Liver (tissue), 9 donors: ENCODE results near the gene FBXW11. TPM values are rescaled to one million over a fixed set of nuclear protein-coding genes. Genes with fewer than 3 reads are reported as not detected.

Source experiments
- DNase-seq: peaks from one replicate; pipeline ENCODE4 v3.0.0-alpha.2; 2017; ENCODE audit warnings: low spot score
- H3K27ac ChIP-seq, 2 donors: one replicate each; pipeline ENCODE4 v1.7.0; 2013; ENCODE audit warnings: inconsistent platforms in 2 of 2, low read length in 2 of 2, control low read depth in 1 of 2, low read depth in 1 of 2, mild to moderate bottlenecking in 1 of 2
- H3K27me3 ChIP-seq, 4 donors: one replicate each; pipeline versions ENCODE4 v1.6.1 to v1.7.0; 2013; ENCODE audit warnings: low read length in 3 of 4, inconsistent platforms in 1 of 4, mild to moderate bottlenecking in 1 of 4, moderate library complexity in 1 of 4; ENCODE audit not compliant: control insufficient read depth in 4 of 4, insufficient read depth in 4 of 4
- H3K36me3 ChIP-seq, 4 donors: one replicate each; pipeline versions ENCODE4 v1.6.1 to v1.7.0; 2013; ENCODE audit warnings: low read length in 3 of 4, mild to moderate bottlenecking in 3 of 4, low read depth in 1 of 4, moderate library complexity in 1 of 4; ENCODE audit not compliant: control insufficient read depth in 4 of 4, insufficient read depth in 3 of 4
- H3K4me1 ChIP-seq, 4 donors: one replicate each; pipeline versions ENCODE4 v1.6.1 to v1.7.0; 2013; ENCODE audit warnings: low read length in 3 of 4, mild to moderate bottlenecking in 3 of 4, moderate library complexity in 1 of 4; ENCODE audit not compliant: control insufficient read depth in 4 of 4, insufficient read depth in 4 of 4
- H3K4me3 ChIP-seq, 3 donors: one replicate each; pipeline versions ENCODE4 v1.6.1 to v1.7.0; 2013; ENCODE audit warnings: low read length in 3 of 3, control low read depth in 1 of 3, low read depth in 1 of 3, mild to moderate bottlenecking in 1 of 3
- H3K9ac ChIP-seq, 2 donors: one replicate each; pipeline ENCODE4 v1.7.0; 2013; ENCODE audit warnings: low read length in 2 of 2, mild to moderate bottlenecking in 2 of 2, moderate library complexity in 2 of 2, control low read depth in 1 of 2, low read depth in 1 of 2
- H3K9me3 ChIP-seq, 4 donors: one replicate each; pipeline versions ENCODE4 v1.6.1 to v1.7.0; 2013; ENCODE audit warnings: low read length in 3 of 4; ENCODE audit not compliant: control insufficient read depth in 4 of 4
- EGR1 ChIP-seq, 2 donors: IDR thresholded peaks; 2 replicates each; pipeline ENCODE4 v1.6.1; 2016 to 2018; ENCODE audit warnings: antibody characterized with exemption in 2 of 2, low read depth in 2 of 2
- FOXA1 ChIP-seq: IDR thresholded peaks from 2 replicates; pipeline ENCODE4 v1.6.1; 2016; ENCODE audit warnings: antibody characterized with exemption
- FOXA2 ChIP-seq: IDR thresholded peaks from 2 replicates; pipeline ENCODE4 v1.6.1; 2016; ENCODE audit warnings: antibody characterized with exemption
- GABPA ChIP-seq, 2 donors: IDR thresholded peaks in 1 of 2; conservative IDR thresholded peaks in 1 of 2; 2 replicates each; pipeline ENCODE4 v1.6.1; 2016; ENCODE audit warnings: antibody characterized with exemption in 2 of 2, mild to moderate bottlenecking in 1 of 2, moderate library complexity in 1 of 2
- HNF4A ChIP-seq, 2 donors: conservative IDR thresholded peaks; 2 replicates each; pipeline ENCODE4 v1.6.1; 2016; ENCODE audit warnings: antibody characterized with exemption in 2 of 2, mild to moderate bottlenecking in 2 of 2
- HNF4G ChIP-seq: IDR thresholded peaks from 2 replicates; pipeline ENCODE4 v1.6.1; 2016; ENCODE audit warnings: antibody characterized with exemption
- JUND ChIP-seq, 2 donors: IDR thresholded peaks; 2 replicates each; pipeline ENCODE4 v1.6.1; 2016; ENCODE audit warnings: antibody characterized with exemption in 2 of 2
- NR2F2 ChIP-seq: IDR thresholded peaks from 2 replicates; pipeline ENCODE4 v1.6.1; 2016; ENCODE audit warnings: antibody characterized with exemption
- RAD21 ChIP-seq, 2 donors: IDR thresholded peaks; 2 replicates each; pipeline ENCODE4 v1.6.1; 2016; ENCODE audit warnings: antibody characterized with exemption in 2 of 2, mild to moderate bottlenecking in 2 of 2
- RXRA ChIP-seq, 2 donors: IDR thresholded peaks; 2 replicates each; pipeline ENCODE4 v1.6.1; 2017 to 2018; ENCODE audit warnings: antibody characterized with exemption in 2 of 2, mild to moderate bottlenecking in 1 of 2
- SP1 ChIP-seq: IDR thresholded peaks from 2 replicates; pipeline ENCODE4 v1.6.1; 2018; ENCODE audit warnings: antibody characterized with exemption, mild to moderate bottlenecking
- TAF1 ChIP-seq: conservative IDR thresholded peaks from 2 replicates; pipeline ENCODE4 v1.6.1; 2016; ENCODE audit warnings: antibody characterized with exemption, mild to moderate bottlenecking
- YY1 ChIP-seq: IDR thresholded peaks from 2 replicates; pipeline ENCODE4 v1.6.1; 2016; ENCODE audit warnings: antibody characterized with exemption, mild to moderate bottlenecking
- WGBS: extraction: QIAGEN DNeasy Blood & Tissue Kit; methylation state at CpG from one replicate; pipeline ENCODE4 v1.1.7; 2013; 5-methylcytosine and 5-hydroxymethylcytosine counted together
- polyA plus RNA-seq, 2 donors: library from polyadenylated mRNA; stranded (reverse) in 1 of 2; unstranded in 1 of 2; fragments of 200-250 nt in 1 of 2; fragments of >200 nt in 1 of 2; fragmentation: Nextera tagmentation in 1 of 2; extraction: Ambion mirVana in 1 of 2; gene quantifications; one replicate each; pipeline versions ENCODE4 v1.2.1 to v1.2.3, GENCODE V29; 2013 to 2015
- total RNA-seq, 2 donors: library from RNA; depleted of rRNA; stranded (reverse); fragments of >200 nt; gene quantifications; one replicate each; pipeline ENCODE4 v1.2.3, GENCODE V29; 2014
- TF ChIP-seq, protein P1 (sequence below): IDR thresholded peaks from 2 replicates; pipeline ENCODE4 v1.6.1; 2016; ENCODE audit warnings: antibody characterized with exemption
- TF ChIP-seq, protein P2 (sequence below): IDR thresholded peaks from 2 replicates; pipeline ENCODE4 v1.6.1; 2016; ENCODE audit warnings: antibody characterized with exemption
- TF ChIP-seq, protein P3 (sequence below): IDR thresholded peaks from 2 replicates; pipeline ENCODE4 v1.6.1; 2016; ENCODE audit warnings: antibody characterized with exemption, mild to moderate bottlenecking
- TF ChIP-seq, protein P4 (sequence below): IDR thresholded peaks from 2 replicates; pipeline ENCODE4 v1.6.1; 2016; ENCODE audit warnings: antibody characterized with exemption
- TF ChIP-seq, protein P5 (sequence below): fragments of 150-350 bp; IDR thresholded peaks from 2 replicates; pipeline ENCODE4 v1.5.1; 2017; ENCODE audit warnings: improper control_type of control experiment, low read depth, low read length; ENCODE audit not compliant: missing input control
- donor health status: healthy.
- donor health status: healthy.
- donor health status: healthy.
- donor health status: healthy.
- donor health status: healthy.

The FBXW11 gene
- total and polyA plus RNA-seq, 4 donors, result 11.2 to 37.5 (median 22.0) TPM

DNA sequence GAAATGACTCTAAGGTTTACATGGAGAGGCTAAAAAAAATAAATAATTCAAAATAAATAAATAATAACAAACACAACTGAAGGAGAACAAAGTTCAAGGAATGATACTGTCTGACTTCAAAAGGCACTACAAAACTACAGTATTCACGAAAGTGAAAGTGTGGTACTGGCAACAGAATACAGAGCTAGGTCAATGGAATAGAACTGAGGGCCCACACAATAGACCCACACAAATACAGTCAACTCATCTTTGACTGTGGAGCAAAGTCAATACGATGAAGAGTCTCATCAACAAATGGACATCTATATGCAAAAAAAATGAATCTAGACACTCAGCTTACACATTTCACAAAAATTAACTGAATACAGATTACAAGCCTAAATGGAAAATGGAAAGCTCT, 75.3 kb downstream of the FBXW11 start:
- H3K4me1 ChIP-seq, result no peaks in the 10 kb centered on the region
- DNase-seq, result no peak
- no peak overlapping the region for H3K9ac ChIP-seq
- TF ChIP-seq, protein P1, sequence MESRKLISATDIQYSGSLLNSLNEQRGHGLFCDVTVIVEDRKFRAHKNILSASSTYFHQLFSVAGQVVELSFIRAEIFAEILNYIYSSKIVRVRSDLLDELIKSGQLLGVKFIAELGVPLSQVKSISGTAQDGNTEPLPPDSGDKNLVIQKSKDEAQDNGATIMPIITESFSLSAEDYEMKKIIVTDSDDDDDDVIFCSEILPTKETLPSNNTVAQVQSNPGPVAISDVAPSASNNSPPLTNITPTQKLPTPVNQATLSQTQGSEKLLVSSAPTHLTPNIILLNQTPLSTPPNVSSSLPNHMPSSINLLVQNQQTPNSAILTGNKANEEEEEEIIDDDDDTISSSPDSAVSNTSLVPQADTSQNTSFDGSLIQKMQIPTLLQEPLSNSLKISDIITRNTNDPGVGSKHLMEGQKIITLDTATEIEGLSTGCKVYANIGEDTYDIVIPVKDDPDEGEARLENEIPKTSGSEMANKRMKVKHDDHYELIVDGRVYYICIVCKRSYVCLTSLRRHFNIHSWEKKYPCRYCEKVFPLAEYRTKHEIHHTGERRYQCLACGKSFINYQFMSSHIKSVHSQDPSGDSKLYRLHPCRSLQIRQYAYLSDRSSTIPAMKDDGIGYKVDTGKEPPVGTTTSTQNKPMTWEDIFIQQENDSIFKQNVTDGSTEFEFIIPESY, result no peak
- TF ChIP-seq RXRA (IDR thresholded peaks at IDR 0.05) (no peak), HNF4A (conservative IDR thresholded peaks at IDR 0.05) (no peak), TAF1 (no peak), SP1 (no peak), HNF4G (no peak), JUND (IDR thresholded peaks at IDR 0.05) (no peak), FOXA1 (no peak), GABPA (IDR thresholded peaks at IDR 0.05 in 1 of 2, conservative IDR thresholded peaks at IDR 0.05 in 1 of 2) (no peak), RAD21 (IDR thresholded peaks at IDR 0.05) (no peak), YY1 (no peak), EGR1 (IDR thresholded peaks at IDR 0.05; ENCODE audit: low read depth in 2 of 2) (no peak), NR2F2 (no peak), FOXA2 (no peak)
- TF ChIP-seq, protein P2, sequence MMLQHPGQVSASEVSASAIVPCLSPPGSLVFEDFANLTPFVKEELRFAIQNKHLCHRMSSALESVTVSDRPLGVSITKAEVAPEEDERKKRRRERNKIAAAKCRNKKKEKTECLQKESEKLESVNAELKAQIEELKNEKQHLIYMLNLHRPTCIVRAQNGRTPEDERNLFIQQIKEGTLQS, result no peak
- TF ChIP-seq, protein P3, sequence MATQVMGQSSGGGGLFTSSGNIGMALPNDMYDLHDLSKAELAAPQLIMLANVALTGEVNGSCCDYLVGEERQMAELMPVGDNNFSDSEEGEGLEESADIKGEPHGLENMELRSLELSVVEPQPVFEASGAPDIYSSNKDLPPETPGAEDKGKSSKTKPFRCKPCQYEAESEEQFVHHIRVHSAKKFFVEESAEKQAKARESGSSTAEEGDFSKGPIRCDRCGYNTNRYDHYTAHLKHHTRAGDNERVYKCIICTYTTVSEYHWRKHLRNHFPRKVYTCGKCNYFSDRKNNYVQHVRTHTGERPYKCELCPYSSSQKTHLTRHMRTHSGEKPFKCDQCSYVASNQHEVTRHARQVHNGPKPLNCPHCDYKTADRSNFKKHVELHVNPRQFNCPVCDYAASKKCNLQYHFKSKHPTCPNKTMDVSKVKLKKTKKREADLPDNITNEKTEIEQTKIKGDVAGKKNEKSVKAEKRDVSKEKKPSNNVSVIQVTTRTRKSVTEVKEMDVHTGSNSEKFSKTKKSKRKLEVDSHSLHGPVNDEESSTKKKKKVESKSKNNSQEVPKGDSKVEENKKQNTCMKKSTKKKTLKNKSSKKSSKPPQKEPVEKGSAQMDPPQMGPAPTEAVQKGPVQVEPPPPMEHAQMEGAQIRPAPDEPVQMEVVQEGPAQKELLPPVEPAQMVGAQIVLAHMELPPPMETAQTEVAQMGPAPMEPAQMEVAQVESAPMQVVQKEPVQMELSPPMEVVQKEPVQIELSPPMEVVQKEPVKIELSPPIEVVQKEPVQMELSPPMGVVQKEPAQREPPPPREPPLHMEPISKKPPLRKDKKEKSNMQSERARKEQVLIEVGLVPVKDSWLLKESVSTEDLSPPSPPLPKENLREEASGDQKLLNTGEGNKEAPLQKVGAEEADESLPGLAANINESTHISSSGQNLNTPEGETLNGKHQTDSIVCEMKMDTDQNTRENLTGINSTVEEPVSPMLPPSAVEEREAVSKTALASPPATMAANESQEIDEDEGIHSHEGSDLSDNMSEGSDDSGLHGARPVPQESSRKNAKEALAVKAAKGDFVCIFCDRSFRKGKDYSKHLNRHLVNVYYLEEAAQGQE, result no peak
- TF ChIP-seq, protein P4, sequence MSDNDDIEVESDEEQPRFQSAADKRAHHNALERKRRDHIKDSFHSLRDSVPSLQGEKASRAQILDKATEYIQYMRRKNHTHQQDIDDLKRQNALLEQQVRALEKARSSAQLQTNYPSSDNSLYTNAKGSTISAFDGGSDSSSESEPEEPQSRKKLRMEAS, result no peak
- TF ChIP-seq, protein P5, sequence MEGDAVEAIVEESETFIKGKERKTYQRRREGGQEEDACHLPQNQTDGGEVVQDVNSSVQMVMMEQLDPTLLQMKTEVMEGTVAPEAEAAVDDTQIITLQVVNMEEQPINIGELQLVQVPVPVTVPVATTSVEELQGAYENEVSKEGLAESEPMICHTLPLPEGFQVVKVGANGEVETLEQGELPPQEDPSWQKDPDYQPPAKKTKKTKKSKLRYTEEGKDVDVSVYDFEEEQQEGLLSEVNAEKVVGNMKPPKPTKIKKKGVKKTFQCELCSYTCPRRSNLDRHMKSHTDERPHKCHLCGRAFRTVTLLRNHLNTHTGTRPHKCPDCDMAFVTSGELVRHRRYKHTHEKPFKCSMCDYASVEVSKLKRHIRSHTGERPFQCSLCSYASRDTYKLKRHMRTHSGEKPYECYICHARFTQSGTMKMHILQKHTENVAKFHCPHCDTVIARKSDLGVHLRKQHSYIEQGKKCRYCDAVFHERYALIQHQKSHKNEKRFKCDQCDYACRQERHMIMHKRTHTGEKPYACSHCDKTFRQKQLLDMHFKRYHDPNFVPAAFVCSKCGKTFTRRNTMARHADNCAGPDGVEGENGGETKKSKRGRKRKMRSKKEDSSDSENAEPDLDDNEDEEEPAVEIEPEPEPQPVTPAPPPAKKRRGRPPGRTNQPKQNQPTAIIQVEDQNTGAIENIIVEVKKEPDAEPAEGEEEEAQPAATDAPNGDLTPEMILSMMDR, result no peak
- H3K9me3 ChIP-seq, result peaks cover 0 to 1% (median 0%) of the 10 kb centered on the region in 4 donors
- no peak overlapping the region for H3K27ac ChIP-seq
- H3K27me3 ChIP-seq, result no peaks in the 10 kb centered on the region
- H3K4me3 ChIP-seq, result no peak overlapping the region
- 76% methylated on average over 2 of the region's 2 CpGs for WGBS
- no peaks in the 10 kb centered on the region for H3K36me3 ChIP-seq
